GM12874 (cell line): ENCODE results near the gene CCDC106.

Experiments
- TF ChIP-seq, protein P1 (sequence below): IDR thresholded peaks from 2 replicates; pipeline ENCODE4 v1.5.1; 2011; ENCODE audit warnings: low read depth, mild to moderate bottlenecking, control low read depth, low read length, moderate library complexity; ENCODE audit not compliant: insufficient read depth

The CCDC106 gene

DNA sequence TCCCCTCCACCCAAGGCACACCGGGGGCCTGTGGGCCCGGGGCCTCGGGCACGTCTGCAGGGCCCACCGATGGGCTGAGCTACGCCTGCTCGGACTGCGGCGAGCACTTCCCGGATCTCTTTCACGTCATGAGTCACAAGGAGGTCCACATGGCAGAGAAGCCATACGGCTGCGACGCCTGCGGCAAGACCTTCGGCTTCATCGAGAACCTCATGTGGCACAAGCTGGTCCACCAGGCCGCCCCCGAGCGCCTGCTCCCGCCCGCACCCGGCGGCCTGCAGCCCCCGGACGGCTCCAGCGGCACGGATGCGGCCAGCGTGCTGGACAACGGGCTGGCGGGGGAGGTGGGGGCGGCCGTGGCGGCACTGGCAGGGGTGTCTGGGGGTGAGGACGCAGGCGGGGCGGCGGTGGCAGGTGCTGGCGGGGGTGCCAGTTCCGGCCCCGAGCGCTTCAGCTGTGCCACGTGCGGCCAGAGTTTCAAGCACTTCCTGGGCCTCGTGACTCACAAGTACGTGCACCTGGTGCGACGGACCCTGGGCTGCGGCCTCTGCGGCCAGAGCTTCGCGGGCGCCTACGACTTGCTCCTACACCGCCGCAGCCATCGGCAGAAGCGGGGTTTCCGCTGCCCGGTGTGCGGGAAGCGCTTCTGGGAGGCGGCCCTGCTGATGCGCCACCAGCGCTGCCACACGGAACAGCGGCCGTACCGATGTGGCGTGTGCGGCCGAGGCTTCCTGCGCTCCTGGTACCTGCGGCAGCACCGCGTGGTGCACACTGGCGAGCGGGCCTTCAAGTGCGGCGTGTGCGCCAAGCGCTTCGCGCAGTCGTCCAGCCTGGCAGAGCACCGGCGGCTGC is 32.2 kb upstream of the CCDC106 start:
- TF ChIP-seq, protein P1, sequence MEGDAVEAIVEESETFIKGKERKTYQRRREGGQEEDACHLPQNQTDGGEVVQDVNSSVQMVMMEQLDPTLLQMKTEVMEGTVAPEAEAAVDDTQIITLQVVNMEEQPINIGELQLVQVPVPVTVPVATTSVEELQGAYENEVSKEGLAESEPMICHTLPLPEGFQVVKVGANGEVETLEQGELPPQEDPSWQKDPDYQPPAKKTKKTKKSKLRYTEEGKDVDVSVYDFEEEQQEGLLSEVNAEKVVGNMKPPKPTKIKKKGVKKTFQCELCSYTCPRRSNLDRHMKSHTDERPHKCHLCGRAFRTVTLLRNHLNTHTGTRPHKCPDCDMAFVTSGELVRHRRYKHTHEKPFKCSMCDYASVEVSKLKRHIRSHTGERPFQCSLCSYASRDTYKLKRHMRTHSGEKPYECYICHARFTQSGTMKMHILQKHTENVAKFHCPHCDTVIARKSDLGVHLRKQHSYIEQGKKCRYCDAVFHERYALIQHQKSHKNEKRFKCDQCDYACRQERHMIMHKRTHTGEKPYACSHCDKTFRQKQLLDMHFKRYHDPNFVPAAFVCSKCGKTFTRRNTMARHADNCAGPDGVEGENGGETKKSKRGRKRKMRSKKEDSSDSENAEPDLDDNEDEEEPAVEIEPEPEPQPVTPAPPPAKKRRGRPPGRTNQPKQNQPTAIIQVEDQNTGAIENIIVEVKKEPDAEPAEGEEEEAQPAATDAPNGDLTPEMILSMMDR, result no peak

GRCh38 chr19:55616395-55616875 is 31.6 kb upstream of the CCDC106 start:
- TF ChIP-seq, protein P1, result no peak

GRCh38 chr19:55617426-55617825 is 30.6 kb upstream of the CCDC106 start:
- TF ChIP-seq, protein P1, result no peak

DNA sequence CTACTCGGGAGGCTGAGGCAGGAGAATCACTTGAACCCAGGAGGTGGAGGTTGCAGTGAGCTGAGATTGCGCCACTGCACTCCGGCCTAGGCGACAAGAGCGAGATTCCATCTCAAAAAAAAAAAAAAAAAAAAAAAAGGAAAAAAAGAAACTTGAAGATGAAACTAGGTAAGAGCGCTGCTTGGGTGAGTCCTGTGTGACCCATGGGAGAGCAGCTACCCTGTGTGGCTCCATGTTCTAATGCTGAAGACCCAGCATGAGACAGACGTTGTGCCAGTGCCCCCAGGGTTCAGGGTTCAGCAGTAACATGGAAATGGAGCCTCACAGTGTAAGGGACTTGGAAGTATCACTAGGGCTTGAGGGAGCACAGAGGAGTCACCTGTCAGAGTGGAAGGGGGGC is 29.6 kb upstream of the CCDC106 start:
- TF ChIP-seq, protein P1, result no peak

GRCh38 chr19:55619286-55619685 is 28.7 kb upstream of the CCDC106 start:
- TF ChIP-seq, protein P1, result no peak

GRCh38 chr19:55620410-55621204 is 27.4 kb upstream of the CCDC106 start:
- TF ChIP-seq, protein P1, result no peak

- TF ChIP-seq, protein P1, result no peak
Measured at GRCh38 chr19:55621205-55621672, 26.8 kb upstream of the CCDC106 start.
